ENCODE results near the gene CLDN15.
"Not testable (repeated sequence)": the region's sequence is repeated elsewhere in the genome, so short reads cannot be mapped to it uniquely, and the experiment has no call there.

CLDN15 gene

DNA sequence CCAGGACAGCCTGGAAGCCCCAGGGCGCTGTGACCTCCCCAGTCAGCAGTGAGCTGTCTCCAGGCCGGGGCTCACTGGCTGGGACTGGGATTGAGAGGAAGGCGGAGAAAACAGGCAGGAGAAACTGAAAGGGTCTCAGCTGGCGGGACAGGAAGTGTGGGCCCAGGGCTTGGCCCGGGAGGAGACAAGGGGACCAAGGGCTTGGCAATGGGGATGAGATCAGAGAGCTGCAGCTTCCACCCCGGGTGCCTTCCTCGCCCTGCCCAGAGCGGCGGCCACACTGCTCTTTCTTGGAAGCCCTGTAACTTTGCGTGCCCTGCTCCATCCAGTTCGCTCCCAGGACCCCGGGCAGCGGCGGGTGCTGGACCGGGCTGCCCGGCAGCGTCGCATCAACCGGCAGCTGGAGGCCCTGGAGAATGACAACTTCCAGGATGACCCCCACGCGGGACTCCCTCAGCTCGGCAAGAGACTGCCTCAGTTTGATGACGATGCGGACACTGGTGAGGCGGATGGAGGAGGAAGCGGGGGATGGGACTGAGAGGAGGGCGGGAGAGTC is 15.2 kb downstream of the CLDN15 start:
- in situ Hi-C loops (cut with MboI; ENCODE audit: low sequenced_read_pairs) = no loop called here

DNA sequence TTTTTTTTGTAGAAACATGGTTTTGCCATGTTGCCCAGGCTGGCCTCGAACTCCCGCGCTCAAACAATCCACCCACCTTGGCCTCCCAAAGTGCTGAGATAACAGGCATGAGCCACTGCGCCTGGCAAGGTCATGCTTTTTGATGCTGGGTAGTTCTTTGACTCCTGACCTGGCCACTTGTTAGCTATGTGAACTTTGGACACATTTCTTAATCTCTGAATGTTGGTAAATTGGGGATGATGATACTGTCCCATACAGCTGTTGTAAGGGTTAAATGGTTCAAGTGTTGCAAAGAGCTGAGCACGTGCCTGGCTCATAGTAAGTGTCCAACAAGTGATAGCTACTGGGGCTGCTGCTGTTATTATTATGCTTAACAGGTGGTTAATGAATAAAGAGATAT is 17.3 kb downstream of the CLDN15 start:
- in situ Hi-C loops (cut with MboI; ENCODE audit: low sequenced_read_pairs) = no loop called here

DNA sequence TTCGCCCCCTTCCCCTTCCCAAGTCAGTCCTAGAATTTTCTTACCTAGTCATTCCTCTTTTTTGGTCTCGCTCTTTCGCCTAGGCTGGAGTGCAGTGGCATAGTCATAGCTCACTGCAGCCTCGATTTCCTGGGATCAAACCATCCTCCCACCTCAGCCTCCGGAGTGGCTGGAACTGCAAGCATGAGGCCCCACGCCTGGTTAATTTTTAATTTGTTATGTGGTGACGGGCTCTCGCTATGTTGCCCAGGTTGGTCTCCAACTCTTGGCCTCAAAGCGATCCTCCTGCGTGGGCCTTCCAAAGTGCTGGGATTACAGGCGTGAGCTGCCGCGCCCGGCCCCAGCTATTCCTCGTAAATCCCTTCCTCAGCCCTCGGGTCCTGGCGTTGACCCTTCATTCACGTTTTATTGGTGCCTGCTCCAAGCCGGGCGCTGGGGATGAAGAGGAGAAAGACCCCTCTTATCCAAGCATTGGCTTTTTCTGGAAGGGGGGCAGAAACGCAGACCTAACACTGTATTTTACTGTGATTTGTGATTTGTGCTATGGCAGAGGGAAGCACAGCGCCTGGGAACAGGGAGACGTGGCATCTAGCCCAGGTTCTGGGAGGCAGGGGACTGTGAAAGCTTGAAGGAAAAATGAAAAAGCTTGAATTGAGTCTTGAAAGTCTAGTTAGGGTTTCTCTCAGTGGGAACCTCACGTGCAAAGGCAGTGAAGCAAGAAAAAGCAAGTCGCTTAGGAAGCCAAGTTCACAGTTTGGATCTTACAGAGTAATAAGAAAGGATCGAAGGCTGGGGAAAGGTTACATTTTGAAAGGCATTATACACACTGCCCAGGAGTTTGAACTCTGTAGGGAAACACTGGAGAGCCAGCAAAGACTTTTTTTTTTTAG is 19.1 kb downstream of the CLDN15 start:
- in situ Hi-C loops (cut with MboI; ENCODE audit: low sequenced_read_pairs) = no loop called here

DNA sequence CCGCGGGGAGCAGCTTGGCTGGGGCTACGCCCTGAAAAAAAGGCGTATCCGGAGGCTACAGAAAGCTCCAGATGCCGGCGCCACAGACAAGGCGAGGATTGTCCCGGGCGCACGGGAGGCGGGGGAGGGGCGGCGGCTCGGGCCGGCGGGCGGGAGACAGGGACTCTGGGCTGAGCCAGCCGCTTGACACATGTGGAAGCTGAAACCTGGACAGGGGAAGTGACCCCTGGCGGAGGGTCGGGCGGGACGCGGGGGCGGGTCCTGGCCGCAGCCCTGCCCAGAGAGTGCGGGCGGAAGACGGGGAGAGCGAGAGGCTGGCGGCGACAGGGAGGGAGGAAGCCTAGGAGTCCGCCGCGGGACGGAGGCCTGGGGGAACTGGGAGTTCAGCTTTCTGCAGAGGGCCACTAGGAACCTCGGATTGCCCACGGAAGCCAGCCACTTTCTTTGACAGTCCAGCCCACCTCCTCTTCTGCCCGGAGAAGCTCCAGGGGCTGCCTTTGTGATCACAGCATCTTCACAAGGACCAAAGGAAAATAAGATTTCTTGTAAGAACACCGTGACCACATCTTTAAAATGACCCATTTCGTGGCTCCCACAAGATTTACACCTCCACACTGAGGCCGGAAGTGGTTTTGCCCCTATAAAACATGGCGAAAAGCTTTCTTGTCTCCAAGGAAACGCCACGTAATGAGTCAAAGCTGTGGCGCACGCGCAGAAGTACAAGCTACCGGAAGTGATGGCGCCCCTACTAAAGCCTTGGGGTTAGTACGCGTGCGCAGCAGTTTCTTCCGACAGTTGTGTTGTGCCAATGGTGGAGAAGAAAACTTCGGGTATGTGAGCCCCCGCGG is 20.0 kb downstream of the CLDN15 start, which contains the start of the genes PLOD3 and ZNHIT1:
Gene PLOD3, minus strand, starts transcription at position 194 of the 848 bp plus-strand sequence. CDS start 307 bp downstream, outside the sequence.
Gene ZNHIT1, plus strand, starts transcription at position 778 of the 848 bp plus-strand sequence. Its CDS starts 31 bp downstream, at position 809.
- in situ Hi-C loops (cut with MboI; ENCODE audit: low sequenced_read_pairs) = no loop called here

DNA sequence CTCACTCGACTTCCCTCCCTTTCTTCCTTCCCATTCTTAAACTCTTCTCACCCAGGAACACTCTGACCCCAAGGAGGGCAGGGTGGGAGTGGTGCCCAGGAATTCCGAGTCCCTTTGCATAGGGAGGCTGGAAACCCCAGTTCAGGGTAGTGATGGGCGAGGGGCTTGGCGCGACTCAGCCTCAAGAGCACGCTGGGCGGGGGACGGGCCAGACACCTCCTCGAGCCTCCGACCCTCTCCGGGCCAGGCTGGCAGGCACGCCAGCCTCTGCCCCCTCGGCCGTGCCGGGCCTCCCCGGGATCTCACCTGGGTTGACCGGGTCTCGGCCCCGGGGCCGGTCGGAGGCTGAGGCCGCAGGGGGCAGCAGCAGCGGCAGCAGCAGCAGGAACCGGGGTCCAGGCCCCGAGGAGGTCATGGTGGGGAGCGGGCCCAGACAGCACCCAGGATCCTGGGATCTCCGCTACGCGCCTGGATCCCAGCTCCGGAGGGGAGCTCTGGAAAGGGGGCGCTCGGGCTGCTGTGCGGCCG is 20.7 kb downstream of the CLDN15 start:
- in situ Hi-C loops (cut with MboI; ENCODE audit: low sequenced_read_pairs) = no loop called here

DNA sequence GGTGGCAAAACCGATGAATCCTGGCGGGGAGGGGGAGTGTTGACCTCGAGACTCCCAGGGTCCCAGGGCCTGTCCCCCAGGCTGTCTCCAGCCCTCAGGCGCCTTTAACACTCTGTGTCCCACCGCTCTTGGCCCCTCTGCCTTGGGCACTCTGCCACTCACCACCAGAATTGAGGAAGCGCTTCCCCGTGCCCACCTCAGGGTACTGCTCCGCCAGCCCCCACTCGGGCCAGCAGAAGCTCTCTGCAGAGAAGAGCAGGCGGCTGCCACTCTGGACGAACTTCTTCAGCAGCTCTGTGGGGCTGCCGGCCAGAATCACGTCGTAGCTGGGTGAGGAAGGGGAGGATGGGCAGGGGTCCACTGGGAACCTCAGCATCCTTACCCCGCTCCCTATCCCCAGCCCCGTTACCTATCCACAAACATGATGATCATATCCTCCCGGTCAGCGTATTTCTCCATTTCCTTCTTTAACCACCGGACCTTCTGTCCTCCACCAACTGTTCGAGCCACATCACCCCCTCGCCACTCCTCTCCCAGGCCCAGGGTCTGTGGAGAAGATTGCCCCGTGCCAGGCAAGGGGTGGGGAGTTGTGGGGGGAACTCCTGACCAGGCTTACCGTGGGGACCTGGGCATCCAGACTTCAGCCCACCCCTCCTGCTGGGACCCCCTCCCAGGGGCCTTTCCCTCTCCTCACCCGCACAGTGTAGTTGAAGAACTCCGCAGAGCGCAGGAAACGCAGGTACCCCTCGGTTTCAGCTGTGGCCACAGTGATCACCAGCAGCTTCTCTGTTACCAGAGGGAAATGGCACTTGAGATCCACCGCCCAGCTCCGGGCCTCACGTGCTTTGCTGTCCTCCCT is 21.4 kb downstream of the CLDN15 start:
- in situ Hi-C loops (cut with MboI; ENCODE audit: low sequenced_read_pairs) = no loop called here

DNA sequence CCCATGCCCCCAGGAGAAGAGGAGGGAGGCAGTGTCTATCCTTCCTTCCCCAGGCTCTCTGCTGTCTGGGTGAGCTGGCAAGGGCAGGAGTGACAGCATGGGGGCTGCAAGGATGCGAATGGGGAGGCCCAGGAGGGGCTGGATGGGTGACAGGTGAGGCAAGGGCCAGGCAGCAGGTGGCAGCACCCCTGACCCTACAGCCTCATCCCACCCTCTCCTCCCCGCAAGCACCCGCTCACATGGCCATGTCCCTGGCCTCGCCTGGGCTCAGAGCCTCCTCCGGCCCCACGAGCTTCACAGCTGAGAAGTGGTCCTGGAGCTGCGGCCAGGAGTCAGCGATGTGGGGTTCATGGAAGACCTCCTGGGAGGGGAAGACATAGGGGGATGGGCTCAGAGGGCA is 25.6 kb downstream of the CLDN15 start:
- in situ Hi-C loops (cut with MboI; ENCODE audit: low sequenced_read_pairs) = no loop called here

DNA sequence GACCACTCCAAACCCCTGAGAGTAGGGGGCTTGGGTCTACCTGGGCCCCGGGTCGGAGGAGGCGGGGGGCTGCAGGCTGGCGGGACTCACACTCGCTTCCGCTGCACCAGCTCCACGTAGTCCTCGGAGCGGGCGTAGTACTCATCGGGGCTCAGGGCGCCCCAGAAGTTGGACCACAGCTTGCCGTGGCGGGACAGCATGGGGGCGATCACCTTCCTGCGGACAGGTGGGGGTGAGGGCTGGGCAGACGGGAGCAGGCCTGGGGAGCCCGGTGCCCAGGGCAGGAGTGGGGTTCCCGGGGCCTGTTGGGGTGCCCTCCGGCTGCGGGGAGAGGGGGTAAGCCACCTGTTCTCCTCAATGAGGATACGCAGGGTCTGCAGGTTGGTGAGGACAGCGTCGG is 26.1 kb downstream of the CLDN15 start:
- in situ Hi-C loops (cut with MboI; ENCODE audit: low sequenced_read_pairs) = no loop called here

DNA sequence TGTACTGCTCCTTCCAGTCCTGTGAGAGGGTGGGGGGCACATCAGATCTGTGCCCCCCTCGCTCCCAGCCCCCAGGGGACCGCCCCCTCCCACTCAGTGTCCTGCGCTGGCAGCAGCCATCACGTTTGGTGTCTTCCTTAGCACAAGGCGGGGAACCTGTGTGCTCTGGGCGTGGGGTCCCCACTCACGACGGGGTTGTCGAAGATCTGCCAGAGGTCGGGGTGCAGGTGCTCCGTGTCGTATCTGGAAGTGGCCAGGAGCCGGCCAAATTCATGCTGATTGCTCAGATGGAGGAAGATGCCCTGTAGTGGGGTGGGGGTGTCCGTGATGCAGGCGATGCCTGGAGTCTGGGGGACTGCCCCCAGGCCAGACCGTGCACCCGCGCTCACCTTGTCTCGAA is 27.5 kb downstream of the CLDN15 start:
- in situ Hi-C loops (cut with MboI; ENCODE audit: low sequenced_read_pairs) = no loop called here

DNA sequence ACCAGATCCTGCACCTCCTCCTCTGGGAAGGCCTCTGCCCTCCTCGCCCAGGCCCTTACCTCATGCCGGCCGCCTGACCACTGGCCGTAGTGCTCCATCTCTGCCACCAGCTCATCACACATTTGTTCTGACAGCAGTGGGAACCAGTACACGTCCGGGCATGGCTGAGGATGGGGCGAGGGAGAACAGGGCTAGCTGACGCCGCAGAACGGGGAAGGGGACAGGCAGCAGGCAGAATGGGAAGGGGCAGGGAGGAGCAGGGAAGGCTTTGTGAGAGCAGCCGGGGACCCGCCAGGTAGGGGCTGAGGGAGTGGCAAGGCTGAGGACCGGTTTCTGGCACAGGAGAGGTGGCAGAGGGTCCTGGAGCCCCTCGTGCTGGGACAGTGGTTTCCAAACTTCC is 28.8 kb downstream of the CLDN15 start:
- in situ Hi-C loops (cut with MboI; ENCODE audit: low sequenced_read_pairs) = no loop called here

DNA sequence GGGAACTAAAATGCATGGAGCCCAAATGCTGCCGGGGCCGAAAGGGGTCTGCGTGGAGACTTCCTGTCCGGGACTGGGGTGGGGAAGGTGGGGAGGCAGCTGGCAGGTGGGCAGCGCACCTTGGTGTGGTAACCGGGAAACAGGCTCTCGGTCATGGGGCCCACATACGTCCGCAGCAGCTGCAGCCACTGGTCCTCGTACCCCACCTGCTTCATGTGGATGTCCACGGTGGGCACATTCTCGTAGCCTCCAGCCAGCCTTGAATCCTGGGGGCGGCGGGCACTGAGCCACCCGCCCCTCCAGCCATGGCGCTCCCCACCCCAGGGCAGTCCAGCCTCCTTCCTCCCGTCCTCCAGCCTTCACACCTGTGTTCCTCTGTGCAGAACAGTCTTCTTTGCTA is 30.1 kb downstream of the CLDN15 start:
- in situ Hi-C loops (cut with MboI; ENCODE audit: low sequenced_read_pairs) = no loop called here

DNA sequence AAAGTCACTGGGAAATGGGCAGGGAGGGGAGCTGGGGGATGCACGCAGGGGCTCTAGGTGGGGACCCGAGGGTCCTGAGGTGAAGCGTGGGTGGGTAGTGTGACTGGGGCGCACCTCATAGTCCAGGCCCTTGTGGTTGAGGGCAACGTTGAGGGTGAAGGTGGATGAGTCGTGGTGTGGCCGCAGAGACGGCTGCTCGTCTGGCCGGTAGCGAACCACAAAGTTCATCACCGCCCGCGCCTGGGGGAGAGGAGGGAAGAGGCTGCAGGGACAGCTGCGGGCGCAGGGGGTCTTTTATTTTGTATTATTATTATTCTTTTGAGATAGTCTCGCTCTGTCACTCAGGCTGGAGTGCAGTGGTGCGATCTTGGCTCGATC is 30.9 kb downstream of the CLDN15 start:
- in situ Hi-C loops (cut with MboI; ENCODE audit: low sequenced_read_pairs) = no loop called here

DNA sequence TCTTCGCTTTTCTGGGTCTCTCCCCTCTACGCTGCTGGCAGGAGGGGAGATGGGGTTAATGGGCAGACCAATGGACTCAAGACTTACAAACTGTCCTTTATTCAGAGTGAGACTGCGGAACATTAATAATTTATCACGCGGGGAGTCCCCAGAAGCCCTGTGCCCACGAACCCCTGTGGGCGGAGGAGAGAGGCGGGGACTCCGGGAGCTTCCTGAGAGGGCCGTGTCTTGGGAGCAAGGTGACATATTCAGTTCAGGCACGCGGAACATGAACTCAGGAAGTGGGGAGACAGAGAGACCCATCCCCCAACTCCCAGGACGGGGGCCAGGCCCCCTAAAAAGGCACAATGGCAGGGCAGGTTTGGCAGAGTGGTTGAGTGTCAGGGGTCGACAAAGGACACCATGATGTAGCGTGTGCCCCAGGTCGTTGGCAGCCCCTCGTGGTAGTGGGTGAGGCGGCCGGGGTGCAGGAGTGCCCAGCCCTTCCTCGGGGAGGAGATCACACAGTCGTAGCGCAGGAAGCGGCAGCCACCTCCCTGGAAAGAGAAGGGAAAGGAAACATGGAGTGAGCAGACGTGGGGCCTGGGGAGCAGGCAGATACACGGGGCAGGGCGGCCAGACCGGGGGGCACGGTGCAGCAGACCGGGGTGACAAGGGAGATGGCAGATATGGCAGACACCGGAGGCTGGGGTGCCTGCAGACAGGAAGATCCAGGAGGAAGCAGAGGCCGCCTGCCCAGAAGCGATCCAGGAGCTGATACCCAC is 31.5 kb downstream of the CLDN15 start:
- in situ Hi-C loops (cut with MboI; ENCODE audit: low sequenced_read_pairs) = no loop called here

DNA sequence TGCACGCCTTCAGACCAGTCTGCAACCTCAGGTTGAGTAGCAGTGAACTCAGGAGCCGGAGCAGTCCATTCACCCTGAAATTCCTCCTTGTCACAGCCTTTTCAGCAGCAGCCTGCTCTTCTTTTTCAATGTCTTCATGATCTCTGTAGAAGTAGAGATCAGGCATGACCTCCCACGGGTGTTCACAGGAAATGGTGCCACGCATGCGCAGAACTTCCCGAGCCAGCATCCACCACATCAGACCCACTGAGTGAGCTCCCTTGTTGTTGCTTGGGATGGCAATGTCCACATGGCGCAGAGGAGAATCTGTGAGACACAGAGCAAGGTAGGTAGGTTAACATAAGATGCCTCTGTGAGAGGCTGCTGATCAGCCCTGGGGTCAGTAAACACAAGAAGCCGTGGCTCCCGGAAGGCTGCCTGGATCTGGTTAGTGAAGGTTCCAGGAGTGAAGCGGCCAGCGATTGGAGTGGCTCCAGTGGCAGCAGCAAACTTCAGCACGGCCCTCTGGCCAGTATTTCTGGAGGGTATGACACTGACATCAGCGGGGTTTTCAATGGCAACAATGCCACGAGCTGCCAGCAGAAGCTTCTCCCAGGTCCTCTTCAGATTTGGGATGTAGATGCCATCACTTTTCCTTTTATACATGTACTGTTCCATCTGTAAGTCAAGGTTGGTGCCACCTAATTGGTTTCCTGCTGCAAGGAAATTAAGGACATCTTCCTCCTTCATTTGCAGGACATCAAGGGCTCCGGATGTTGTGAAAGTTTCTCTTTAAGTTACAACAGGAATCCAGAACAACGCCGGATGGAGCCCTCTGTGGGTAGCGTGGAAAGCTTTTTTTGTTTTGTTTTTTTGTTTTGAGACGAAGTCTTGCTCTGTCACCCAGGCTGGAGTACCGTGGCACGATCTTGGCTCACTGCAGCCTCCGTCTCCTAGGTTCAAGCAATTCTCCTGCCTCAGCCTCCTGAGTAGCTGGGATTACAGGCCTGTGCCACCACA is 33.6 kb downstream of the CLDN15 start:
- in situ Hi-C loops (cut with MboI; ENCODE audit: low sequenced_read_pairs) = not testable (repeated sequence)

DNA sequence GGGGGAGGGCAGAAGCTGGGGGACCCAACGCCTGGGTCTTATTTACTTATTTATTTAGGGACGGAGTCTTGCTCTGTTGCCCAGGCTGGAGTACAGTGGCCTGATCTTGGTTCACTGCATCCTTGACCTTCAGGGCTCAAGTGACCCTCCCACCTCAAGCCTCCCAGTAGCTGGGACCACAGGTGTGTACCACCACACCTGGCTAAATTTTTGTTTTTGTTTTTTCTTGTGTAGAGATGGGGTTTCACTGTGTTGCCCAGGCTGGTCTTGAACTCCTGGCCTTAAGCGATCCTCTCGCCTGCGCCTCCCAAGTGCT is 35.0 kb downstream of the CLDN15 start:
- in situ Hi-C loops (cut with MboI; ENCODE audit: low sequenced_read_pairs) = no loop called here

DNA sequence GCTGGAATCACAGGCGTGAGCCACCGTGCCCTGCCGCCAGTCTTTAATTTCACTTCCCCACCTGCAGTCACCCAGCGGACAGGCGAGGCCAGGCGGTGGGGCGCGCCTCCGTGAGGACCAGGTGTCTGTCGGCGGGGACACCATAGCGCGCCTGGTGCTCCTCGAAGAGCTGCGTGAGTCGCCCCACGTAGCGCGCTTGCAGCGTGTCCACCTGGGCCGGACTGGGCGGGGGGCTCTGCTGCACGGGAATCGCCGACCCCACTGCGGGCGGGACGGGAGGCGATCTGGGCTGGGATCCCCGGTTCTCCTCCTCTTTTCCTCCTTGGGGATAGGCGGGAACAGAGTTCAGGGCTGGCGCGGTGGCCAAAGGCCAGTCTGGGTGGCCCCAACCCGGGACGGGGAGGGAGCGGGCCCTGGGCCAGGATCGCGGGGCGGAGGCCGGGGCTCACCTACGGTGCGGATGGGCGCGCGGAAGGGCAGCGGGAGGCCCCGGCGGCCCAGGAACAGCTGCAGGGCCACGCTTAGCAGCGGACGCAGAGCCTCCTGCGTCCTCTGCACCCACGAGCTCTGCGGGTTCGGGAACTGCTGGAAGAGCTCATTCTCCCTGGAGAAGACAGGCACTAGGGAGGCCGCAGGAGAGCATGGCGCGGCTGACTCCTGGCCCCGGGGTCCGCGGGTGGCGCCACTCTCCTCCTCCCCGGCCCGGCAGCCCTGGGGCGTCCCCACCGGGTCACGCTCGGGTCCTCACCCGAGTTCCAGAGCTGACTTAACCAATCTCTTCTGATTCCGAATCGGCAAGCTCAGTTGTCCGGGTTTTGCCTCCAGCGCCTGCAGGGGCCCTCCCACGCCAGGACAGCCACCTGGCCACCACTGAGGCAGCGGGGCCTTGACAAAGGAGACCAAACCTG is 35.7 kb downstream of the CLDN15 start:
- in situ Hi-C loops (cut with MboI; ENCODE audit: low sequenced_read_pairs) = no loop called here

DNA sequence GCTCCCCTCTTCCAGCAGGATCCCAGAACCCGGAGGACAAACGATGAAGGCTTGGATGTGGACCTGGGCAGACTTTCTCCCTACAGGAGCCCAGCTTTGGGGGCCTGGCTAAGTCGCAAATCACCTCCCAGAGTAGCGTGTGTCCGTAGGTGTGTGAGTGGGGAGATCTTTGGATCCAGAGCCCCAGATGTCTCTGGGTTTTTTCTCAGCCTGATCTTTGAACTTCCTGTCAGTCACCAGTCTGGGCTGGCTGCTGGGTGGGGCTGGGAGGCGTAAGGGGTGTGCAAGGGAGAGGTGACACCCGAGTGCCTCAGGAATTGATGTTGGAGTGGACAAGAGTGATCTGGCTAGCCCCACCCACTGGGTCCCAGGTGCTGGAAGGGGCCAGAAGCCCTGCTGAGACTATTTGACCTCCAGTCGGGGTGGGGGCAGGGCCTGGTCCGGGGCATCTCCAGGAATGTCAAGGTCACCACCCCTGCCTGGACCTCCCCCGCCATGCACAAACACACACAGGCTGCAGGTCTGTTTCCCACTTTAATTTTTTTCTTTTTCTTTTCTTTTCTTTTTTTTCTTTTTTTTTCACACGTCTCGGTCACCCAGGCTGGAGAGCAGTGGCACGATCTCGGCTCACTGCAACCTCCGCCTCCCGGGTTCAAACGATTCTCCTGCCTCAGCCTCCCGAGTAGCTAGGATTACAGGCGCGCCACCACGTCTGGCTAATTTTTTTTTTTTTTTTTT is 36.6 kb downstream of the CLDN15 start, which contains the start of gene MOGAT3:
Gene MOGAT3, minus strand, starts transcription at position 175 of the 738 bp plus-strand sequence. CDS start 182 bp downstream, outside the sequence.
- in situ Hi-C loops (cut with MboI; ENCODE audit: low sequenced_read_pairs) = no loop called here

Data from hTERT RPE-1 (cell line).